GM18498 (cell line): ENCODE results near the gene THRSP.
"Not testable (repeated sequence)": the region's sequence is repeated elsewhere in the genome, so short reads cannot be mapped to it uniquely, and the experiment has no call there.

Source experiments
- ATAC-seq: cut with Tn5 transposase; IDR thresholded peaks from one replicate; pipeline ENCODE4 v1.9.1; 2021; ENCODE audit warnings: mild to moderate bottlenecking, moderate library complexity; ENCODE audit not compliant: unreplicated experiment

THRSP gene

DNA sequence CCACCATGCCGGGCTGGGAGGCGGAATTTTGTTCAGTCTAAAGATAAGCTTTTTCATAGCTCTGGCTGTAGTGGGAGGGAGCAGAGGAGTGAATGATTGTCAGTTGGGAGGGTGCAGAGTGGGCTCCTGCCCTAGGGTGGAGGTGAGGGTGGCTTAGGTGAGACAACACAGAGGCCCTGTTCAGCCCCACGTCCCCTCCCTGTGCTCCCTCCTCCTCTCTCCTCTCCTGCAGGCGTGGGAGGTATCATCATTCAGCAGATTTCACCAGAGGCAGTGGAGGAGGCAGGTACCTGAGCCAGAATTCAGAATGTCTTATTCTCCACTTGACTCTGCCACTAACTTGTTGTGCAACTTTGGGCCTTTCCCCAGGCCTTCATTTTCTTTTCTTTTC, 1.7 kb upstream of the THRSP start:
- no peak for ATAC-seq

GRCh38 chr11:78062671-78063070, 990 bp upstream of the THRSP start:
- no peak for ATAC-seq

GRCh38 chr11:78065203-78065602, 1.5 kb downstream of the THRSP start:
- no peak for ATAC-seq

- ATAC-seq, result no peak
These were observed 2.8 kb downstream of the THRSP start for GRCh38 chr11:78066471-78066870.

DNA sequence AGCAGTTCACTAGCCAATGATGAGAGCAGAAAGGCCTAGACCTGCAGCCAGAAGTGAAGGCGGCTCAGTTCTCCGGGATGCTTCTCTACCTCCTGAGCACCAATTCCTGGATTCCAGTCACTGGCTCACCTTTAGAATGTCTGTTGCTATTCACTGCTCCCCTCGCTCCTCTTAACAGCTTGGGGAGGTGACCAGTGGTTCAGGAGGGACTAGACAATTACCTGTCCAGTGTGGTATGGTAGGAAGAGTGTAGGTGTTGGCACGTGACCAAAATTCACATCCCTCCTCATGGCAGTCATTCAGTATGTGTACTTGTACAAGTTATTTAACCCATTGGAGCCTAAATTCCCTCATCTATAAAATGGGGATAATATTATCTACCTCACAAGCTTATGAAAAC, 4.0 kb downstream of the THRSP start:
- ATAC-seq, result no peak

GRCh38 chr11:78069465-78069864, 5.8 kb downstream of the THRSP start:
- no peak for ATAC-seq

GRCh38 chr11:78070621-78071020, 7.0 kb downstream of the THRSP start:
- no peak for ATAC-seq

- no peak for ATAC-seq
These were observed 8.1 kb downstream of the THRSP start for GRCh38 chr11:78071717-78072116.

- no peak for ATAC-seq
These were observed 8.8 kb downstream of the THRSP start for GRCh38 chr11:78072455-78072854.

GRCh38 chr11:78074756-78075155, 11.1 kb downstream of the THRSP start:
- ATAC-seq, result no peak

GRCh38 chr11:78076733-78077403, 13.2 kb downstream of the THRSP start:
- ATAC-seq, result no peak

DNA sequence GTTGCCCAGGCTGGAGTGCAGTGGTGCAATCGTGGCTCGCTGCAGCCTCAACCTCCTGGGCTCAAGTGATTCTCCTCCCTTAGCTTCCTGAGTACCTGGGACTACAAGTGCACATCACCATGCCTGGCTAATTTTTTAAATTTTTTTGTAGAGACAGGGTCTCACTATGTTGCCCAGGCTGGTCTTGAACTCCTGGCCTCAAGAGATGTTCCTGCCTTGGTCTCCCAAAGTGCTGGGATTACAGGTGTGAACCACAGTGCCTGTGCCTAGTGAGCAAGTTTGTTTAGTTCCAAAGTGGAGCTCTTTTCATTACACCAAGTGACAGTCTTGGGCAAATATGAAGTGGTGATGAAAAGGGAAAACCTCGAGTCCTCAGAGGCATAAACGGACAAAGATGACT, 13.9 kb downstream of the THRSP start:
- ATAC-seq, result not testable (repeated sequence)

GRCh38 chr11:78078218-78079167, 14.8 kb downstream of the THRSP start:
- no peak for ATAC-seq

DNA sequence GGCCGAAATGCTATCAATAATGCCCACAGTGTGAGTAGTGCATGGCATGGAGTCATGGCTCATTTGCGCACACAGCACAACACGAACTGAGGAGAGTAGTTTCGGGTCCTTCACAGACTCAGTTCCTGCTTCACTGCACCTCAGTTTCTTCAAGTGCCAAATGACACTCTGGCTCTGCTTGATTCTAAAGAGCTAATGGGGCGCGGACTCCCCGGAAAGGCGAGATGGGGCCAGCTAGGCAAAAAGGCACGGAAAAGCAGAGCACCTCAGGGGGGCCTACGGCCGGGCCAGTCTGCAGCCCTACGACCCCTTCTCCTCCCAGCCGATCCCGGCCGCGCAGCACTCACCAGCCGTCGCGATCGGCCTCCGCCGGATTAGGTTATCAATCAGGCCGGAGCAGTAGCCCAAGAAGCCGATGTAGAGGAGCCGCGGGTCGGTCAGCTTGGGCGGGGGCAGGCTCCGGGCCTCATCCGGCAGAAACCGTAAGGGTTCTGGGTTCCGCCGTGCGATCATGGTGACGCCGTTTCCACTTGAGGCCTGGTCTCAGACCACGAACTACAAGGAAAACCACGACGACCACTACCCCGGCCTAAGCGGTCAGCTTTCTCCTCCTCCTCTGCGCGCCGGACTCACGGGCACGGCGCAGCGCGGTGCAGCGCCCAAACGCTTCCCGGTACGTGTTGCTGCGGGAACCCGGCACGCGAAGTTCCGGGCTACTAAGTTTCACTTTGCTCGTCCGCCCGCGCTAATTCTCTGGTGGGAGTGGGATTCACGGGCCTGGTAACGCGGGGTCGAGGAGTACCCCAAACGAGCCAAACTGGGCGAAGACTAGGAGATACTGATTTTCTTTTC, 15.8 kb downstream of the THRSP start, which contains the start of gene NDUFC2:
Gene NDUFC2, minus strand, starts transcription at position 631 of the 852 bp plus-strand sequence. Its CDS starts 118 bp downstream, at position 513.
- ATAC-seq, result peak; percentile 84

DNA sequence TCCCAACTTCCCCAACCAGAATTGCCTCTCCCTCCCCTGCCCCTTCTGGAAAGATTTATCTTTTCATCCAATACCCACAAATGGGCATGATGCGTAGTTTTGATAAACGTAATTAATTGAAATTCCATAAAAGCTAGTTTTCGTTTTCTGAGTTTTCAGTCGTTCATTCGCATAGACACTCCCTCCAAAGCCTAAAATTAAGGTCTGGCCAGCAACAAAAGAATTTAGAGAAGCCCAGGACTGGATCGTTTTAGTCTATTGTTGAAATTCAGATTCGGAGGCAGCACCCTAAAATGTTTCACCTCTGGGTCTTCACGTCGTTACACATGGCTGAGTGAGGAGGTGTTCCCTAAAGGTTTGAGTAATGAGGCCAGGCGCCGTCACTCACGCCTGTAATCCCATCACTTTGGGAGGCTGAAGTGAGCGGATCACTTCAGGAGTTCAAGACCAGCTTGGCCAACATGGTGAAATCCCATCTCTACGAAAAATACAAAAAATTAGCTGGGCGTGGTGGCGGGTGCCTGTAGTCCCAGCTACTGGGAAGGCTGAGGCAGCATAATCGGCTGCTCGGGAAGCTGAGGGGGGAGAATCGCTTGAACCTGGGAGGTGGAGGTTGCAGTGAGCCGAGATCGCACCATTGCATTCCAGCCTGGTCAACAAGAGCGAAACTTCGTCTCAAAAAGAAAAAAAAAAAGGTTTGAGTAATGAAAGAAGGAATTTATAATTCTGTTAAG, 16.6 kb downstream of the THRSP start:
- no peak for ATAC-seq

DNA sequence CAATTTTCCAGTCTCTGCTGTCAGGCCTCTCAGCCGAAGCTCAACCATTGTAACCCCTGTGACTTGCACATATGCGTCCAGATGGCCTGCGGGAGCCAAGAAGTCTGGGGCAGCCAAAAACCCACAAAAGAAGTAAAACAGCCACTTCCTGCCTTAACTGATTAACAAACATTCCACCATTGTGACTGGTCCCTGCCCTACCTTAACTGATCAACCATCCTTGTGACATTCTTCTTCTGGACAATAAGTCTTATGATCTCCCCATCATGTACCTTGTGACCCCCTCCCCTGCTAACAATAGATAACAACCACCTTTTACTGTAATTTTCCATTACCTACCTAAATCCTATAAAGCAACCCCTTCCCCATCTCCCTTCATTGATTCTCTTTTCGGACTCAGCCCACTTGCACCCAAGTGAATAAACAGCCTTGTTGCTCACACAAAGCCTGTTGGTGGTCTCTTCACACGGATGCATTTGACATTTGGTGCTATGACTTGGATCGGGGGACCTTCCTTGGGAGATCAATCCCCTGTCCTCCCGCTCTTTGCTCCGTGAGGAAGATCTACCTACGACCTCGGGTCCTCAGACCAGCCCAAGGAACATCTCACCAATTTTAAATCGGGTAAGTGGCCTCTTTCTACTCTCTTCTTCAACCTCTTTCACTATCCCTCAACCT, 17.3 kb downstream of the THRSP start:
- ATAC-seq, result no peak

GRCh38 chr11:78081583-78081982, 17.9 kb downstream of the THRSP start:
- ATAC-seq, result no peak

GRCh38 chr11:78082146-78082545, 18.5 kb downstream of the THRSP start:
- no peak for ATAC-seq

GRCh38 chr11:78083021-78083420, 19.4 kb downstream of the THRSP start:
- no peak for ATAC-seq

DNA sequence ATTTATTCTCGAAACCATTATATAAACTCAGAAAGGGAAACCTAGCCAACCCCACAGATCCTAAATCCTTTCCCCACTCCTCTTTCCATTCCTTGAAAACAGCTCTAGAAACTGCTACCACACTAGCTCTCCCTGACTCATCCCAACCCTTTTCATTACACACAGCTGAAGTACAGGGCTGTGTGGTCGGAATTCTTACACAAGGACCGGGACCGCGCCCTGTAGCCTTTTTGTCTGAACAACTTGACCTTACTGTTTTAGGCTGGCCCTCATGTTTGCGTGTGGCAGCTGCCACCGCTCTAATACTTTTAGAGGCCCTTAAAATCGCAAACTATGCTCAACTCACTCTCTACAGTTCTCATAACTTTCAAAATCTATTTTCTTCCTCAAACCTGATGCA, 20.8 kb downstream of the THRSP start:
- ATAC-seq, result not testable (repeated sequence)
